ENCODE results near the gene KIF16B.
"Not testable (repeated sequence)": the region's sequence is repeated elsewhere in the genome, so short reads cannot be mapped to it uniquely, and the experiment has no call there.

KIF16B gene

GRCh38 chr20:16236589-16237241 is 336.5 kb downstream of the KIF16B start:
- no peak for DNase-seq (ENCODE audit: low read depth)
- TF ChIP-seq CTCF (IDR thresholded peaks at IDR 0.05; ENCODE audit: control insufficient read depth, extremely low read depth, insufficient read depth), result no peak
- no peak overlapping the region for H3K4me3 ChIP-seq (ENCODE audit: low read depth, low read length)

GRCh38 chr20:16230402-16230801 is 342.8 kb downstream of the KIF16B start:
- DNase-seq (ENCODE audit: low read depth), result no peak
- TF ChIP-seq CTCF (IDR thresholded peaks at IDR 0.05; ENCODE audit: control insufficient read depth, extremely low read depth, insufficient read depth), result no peak
- no peak overlapping the region for H3K4me3 ChIP-seq (ENCODE audit: low read depth, low read length)

- H3K4me3 ChIP-seq (ENCODE audit: low read depth, low read length), result no peak overlapping the region
Measured at GRCh38 chr20:16229813-16230212, 343.4 kb downstream of the KIF16B start.

GRCh38 chr20:16228722-16229121 is 344.5 kb downstream of the KIF16B start:
- no peak for DNase-seq (ENCODE audit: low read depth)
- TF ChIP-seq CTCF (IDR thresholded peaks at IDR 0.05; ENCODE audit: control insufficient read depth, extremely low read depth, insufficient read depth), result no peak
- H3K4me3 ChIP-seq (ENCODE audit: low read depth, low read length), result no peak overlapping the region

More at GRCh38 chr20:16229813-16230212, 343.4 kb downstream of the KIF16B start:
- DNase-seq (ENCODE audit: low read depth), result no peak
- no peak for TF ChIP-seq CTCF (IDR thresholded peaks at IDR 0.05; ENCODE audit: control insufficient read depth, extremely low read depth, insufficient read depth)

GRCh38 chr20:16226961-16227360 is 346.3 kb downstream of the KIF16B start:
- not testable (repeated sequence) for DNase-seq (ENCODE audit: low read depth); H3K4me3 ChIP-seq (ENCODE audit: low read depth, low read length)

GRCh38 chr20:16224836-16225235 is 348.4 kb downstream of the KIF16B start:
- no peak for DNase-seq (ENCODE audit: low read depth)
- no peak overlapping the region for H3K4me3 ChIP-seq (ENCODE audit: low read depth, low read length)
- no peak for TF ChIP-seq CTCF (IDR thresholded peaks at IDR 0.05; ENCODE audit: control insufficient read depth, extremely low read depth, insufficient read depth)

GRCh38 chr20:16222859-16223411 is 350.3 kb downstream of the KIF16B start:
- DNase-seq (ENCODE audit: low read depth), result no peak
- TF ChIP-seq CTCF (IDR thresholded peaks at IDR 0.05; ENCODE audit: control insufficient read depth, extremely low read depth, insufficient read depth), result no peak
- no peak overlapping the region for H3K4me3 ChIP-seq (ENCODE audit: low read depth, low read length)

All from LNCaP clone FGC (cell line).